Nephron (organoid): Measurements from ENCODE around the gene SLC45A1.

Source experiments
- H3K27ac Mint-ChIP-seq, 3 experiments: 2 replicates each; pipeline ENCODE4 v1.8.0; 2020; ENCODE audit warnings: mixed read lengths in 3 of 3, mild to moderate bottlenecking in 2 of 3, moderate library complexity in 1 of 3
- H3K27me3 Mint-ChIP-seq: 2 replicates; pipeline ENCODE4 v1.8.0; 2021; ENCODE audit warnings: low read depth, mild to moderate bottlenecking, moderate library complexity, mixed read lengths
- H3K36me3 Mint-ChIP-seq: 2 replicates; pipeline ENCODE4 v1.8.0; 2020; ENCODE audit warnings: low read depth, mixed read lengths
- H3K4me1 Mint-ChIP-seq: 2 replicates; pipeline ENCODE4 v1.8.0; 2020; ENCODE audit warnings: mixed read lengths
- H3K4me3 Mint-ChIP-seq, 3 experiments: 2 replicates each; pipeline ENCODE4 v1.8.0; 2020; ENCODE audit warnings: mild to moderate bottlenecking in 3 of 3, mixed read lengths in 3 of 3, moderate library complexity in 2 of 3
- H3K9me3 Mint-ChIP-seq: 2 replicates; pipeline ENCODE4 v1.8.0; 2020; ENCODE audit warnings: mixed read lengths
- TF ChIP-seq, protein P1 (sequence below), 3 experiments: fragments of 200-600 bp; sonication (generic); IDR thresholded peaks; one replicate each; pipeline ENCODE4 v1.5.0; 2021; ENCODE audit warnings: antibody characterized with exemption in 3 of 3; ENCODE audit not compliant: unreplicated experiment in 3 of 3

SLC45A1 gene

DNA sequence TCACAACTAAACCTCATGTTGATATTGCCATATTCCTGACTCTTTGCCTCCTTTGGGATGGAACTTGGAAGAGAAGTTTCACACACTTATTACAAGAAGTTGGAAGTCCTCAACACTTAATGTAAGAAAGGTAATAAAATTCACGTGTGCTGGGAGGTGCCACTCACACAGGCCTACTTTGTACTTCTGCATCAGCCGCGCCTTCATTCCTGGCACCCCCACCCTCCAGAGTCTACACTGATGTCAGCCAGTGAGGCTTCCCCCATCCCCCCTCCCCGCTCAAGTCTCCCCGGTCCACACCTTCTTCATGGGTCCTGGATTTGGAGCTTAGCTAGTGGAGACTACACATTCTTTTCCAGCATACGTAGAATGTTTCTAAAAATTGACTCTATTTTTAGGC lies 24.8 kb upstream of the SLC45A1 start:
- no peak overlapping the region for H3K27ac Mint-ChIP-seq
- no peaks in the 10 kb centered on the region for H3K9me3 Mint-ChIP-seq
- peaks cover 4% of the 10 kb centered on the region for H3K27me3 Mint-ChIP-seq
- H3K36me3 Mint-ChIP-seq, result no peaks in the 10 kb centered on the region
- no peak overlapping the region for H3K4me3 Mint-ChIP-seq
- TF ChIP-seq, protein P1, sequence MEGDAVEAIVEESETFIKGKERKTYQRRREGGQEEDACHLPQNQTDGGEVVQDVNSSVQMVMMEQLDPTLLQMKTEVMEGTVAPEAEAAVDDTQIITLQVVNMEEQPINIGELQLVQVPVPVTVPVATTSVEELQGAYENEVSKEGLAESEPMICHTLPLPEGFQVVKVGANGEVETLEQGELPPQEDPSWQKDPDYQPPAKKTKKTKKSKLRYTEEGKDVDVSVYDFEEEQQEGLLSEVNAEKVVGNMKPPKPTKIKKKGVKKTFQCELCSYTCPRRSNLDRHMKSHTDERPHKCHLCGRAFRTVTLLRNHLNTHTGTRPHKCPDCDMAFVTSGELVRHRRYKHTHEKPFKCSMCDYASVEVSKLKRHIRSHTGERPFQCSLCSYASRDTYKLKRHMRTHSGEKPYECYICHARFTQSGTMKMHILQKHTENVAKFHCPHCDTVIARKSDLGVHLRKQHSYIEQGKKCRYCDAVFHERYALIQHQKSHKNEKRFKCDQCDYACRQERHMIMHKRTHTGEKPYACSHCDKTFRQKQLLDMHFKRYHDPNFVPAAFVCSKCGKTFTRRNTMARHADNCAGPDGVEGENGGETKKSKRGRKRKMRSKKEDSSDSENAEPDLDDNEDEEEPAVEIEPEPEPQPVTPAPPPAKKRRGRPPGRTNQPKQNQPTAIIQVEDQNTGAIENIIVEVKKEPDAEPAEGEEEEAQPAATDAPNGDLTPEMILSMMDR (IDR thresholded peaks at IDR 0.05; ENCODE audit: unreplicated experiment in 3 of 3), result no peak
- H3K4me1 Mint-ChIP-seq, result peaks cover 9% of the 10 kb centered on the region

GRCh38 chr1:8293641-8294169 lies 24.2 kb upstream of the SLC45A1 start:
- no peaks in the 10 kb centered on the region for H3K36me3 Mint-ChIP-seq
- H3K4me3 Mint-ChIP-seq, result no peak overlapping the region

GRCh38 chr1:8294170-8294697 lies 23.7 kb upstream of the SLC45A1 start:
- Mint-ChIP-seq H3K9me3 (no peaks in the 10 kb centered on the region), H3K27me3 (peaks cover 4% of the 10 kb centered on the region), H3K27ac (peak overlapping the region in 2 of 3 experiments; percentile 16 to 30), H3K36me3 (no peaks in the 10 kb centered on the region), H3K4me1 (peaks cover 9% of the 10 kb centered on the region), H3K4me3 (no peak overlapping the region)
- TF ChIP-seq, protein P1 (IDR thresholded peaks at IDR 0.05; ENCODE audit: unreplicated experiment in 3 of 3), result no peak

More at GRCh38 chr1:8293641-8294169, 24.2 kb upstream of the SLC45A1 start:
- Mint-ChIP-seq H3K27me3 (peaks cover 4% of the 10 kb centered on the region), H3K9me3 (no peaks in the 10 kb centered on the region), H3K27ac (peak overlapping the region in 2 of 3 experiments; percentile 16 to 30), H3K4me1 (peaks cover 9% of the 10 kb centered on the region)
- TF ChIP-seq, protein P1 (IDR thresholded peaks at IDR 0.05; ENCODE audit: unreplicated experiment in 3 of 3), result no peak

GRCh38 chr1:8297245-8297644 lies 20.7 kb upstream of the SLC45A1 start:
- Mint-ChIP-seq H3K27me3 (peaks cover 4% of the 10 kb centered on the region), H3K4me1 (peaks cover 18% of the 10 kb centered on the region), H3K9me3 (no peaks in the 10 kb centered on the region), H3K27ac (no peak overlapping the region), H3K4me3 (no peak overlapping the region), H3K36me3 (no peaks in the 10 kb centered on the region)
- TF ChIP-seq, protein P1 (IDR thresholded peaks at IDR 0.05; ENCODE audit: unreplicated experiment in 3 of 3), result no peak

DNA sequence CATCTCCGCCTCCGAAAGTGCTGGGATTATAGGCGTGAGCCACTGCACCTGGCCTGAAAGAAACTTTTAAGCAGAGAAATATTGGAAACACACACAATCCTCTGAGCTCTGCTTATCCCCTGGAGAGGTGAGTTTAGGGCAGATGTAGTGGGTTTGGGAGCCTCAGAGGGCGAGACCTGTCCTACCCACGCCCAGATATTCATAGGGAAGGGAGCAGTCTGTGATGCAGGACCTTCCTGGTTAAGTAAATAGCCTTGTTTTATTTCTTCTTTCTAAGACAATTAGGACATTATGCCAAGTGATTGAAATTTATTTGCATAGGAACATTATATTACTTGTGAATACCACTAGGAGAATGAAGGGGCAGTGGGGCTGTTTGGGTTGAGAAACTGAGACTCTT lies 18.0 kb upstream of the SLC45A1 start:
- Mint-ChIP-seq H3K27ac (no peak overlapping the region), H3K27me3 (peaks cover 3% of the 10 kb centered on the region), H3K4me3 (no peak overlapping the region), H3K4me1 (peaks cover 18% of the 10 kb centered on the region), H3K36me3 (no peaks in the 10 kb centered on the region), H3K9me3 (no peaks in the 10 kb centered on the region)
- TF ChIP-seq, protein P1 (IDR thresholded peaks at IDR 0.05; ENCODE audit: unreplicated experiment in 3 of 3), result no peak
